EL (cell line): Measurements from ENCODE around the gene PXT1.
"Not testable (repeated sequence)": the region's sequence is repeated elsewhere in the genome, so short reads cannot be mapped to it uniquely, and the experiment has no call there.

ENCODE experiments used
- DNase-seq: peaks from one replicate; pipeline ENCODE4 v3.0.0-alpha.2; 2016

PXT1 gene

DNA sequence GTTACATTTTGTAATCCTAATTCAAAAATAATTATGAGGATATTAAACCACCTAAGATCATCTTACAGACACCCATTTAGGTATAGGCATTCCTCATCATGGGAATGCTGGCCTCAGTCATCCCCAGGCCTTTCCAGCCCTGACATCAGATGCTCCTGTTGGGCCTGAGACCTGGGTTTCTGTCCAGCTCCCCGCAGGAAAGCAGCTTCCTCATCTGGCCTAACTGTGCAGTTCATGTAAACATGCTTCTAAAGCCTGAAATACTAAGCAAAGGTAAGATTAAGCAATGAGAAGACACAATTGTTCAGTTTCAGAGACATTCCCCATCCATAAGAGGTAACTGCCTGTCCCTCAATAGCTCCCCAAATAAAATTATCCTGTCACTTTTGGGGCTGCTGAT is 74.2 kb downstream of the PXT1 start:
- DNase-seq: no peak

DNA sequence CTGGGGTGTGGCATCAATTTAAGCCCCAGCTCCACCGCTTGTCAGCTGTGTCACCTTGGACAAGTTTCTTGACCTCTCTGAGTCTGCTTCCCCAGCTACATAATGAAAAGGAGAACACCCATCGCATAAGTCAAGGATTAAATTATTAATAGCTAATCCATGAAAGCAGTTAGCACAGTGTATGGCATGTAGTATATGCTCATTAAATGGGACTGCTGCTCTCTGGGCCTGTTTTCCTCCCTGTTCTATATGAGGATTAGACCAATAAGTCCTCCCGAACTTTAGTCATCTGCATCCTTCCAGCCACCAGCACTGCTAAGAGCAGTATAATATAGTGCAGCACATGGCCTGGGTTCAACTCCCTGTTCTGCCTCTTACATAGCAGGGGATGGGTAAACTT is 74.9 kb downstream of the PXT1 start:
- DNase-seq: no peak

DNA sequence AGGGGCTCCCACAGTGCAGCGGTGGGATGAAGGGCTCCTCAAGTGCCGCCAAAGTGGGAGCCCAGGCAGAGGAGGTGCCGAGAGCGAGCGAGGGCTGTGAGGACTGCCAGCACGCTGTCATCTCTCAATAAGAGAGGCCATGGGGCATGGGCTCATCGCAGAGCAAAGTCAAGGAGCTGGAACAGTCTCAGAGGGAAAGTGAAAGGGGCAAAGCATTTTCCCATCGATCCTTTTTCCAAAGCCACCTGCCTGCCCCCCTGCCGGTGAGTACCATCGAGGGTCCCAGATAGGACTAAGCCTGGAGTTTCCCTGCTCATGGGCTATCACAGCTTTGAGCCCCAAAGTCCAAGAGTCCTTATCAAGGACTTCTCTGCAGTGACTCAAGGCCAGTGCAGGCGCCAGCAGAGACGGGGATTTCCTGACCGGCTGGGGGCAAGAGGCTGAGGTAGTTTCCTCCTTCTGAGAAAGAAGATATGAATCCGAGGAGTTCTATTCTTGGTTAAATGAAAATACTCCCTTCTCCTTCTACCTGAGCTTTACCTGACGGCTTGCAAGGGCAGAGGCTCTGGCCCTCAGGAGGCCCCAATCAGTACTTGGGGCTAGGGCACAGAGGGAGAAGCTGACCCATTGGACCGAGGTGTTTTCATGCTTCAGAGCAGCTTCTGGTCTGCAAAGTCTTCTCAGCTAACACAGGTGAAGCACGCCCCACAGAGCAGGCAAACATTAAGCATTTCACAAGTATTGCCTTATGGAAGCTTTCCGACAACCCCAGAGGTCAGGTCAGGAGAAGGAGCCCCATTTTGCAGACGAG is 77.8 kb downstream of the PXT1 start:
- peak; percentile 12 for DNase-seq

DNA sequence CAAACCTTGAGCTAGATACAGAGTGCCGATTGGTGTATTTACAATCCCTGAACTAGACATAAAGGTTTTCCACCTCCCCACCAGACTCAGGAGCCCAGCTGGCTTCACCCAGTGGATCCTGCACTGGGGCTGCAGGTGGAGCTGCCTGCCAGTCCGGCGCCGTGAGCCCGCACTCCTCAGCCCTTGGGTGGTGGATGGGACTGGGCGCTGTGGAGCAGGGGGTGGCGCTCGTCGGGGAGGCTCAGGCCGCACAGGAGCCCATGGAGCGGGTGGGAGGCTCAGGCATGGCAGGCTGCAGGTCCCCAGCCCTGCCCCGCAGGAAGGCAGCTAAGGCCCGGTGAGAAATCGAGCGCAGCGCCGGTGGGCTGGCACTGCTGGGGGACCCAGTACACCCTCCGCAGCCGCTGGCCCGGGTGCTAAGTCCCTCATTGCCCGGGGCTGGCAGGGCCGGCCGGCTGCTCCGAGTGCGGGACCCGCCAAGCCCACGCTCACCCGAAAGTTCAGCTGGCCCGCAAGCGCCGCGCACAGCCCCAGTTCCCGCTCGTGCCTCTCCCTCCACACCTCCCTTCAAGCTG is 78.5 kb downstream of the PXT1 start:
- DNase-seq: not testable (repeated sequence)

DNA sequence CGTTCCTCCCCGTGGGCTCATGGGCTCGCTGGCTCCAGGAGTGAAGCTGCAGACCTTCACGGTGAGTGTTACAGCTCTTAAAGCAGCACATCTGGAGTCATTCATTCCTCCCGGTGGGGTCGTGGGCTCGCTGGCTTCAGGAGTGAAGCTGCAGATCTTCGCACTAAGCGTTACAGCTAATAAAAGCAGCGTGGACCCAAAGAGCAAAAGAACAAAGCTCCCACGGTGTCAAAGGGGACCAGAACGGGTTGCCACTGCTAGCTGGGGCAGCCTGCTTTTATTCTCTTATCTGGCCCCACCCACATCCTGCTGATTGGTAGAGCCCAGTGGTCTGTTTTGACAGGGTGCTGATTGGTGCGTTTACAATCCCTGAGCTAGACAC is 79.3 kb downstream of the PXT1 start:
- DNase-seq: not testable (repeated sequence)

DNA sequence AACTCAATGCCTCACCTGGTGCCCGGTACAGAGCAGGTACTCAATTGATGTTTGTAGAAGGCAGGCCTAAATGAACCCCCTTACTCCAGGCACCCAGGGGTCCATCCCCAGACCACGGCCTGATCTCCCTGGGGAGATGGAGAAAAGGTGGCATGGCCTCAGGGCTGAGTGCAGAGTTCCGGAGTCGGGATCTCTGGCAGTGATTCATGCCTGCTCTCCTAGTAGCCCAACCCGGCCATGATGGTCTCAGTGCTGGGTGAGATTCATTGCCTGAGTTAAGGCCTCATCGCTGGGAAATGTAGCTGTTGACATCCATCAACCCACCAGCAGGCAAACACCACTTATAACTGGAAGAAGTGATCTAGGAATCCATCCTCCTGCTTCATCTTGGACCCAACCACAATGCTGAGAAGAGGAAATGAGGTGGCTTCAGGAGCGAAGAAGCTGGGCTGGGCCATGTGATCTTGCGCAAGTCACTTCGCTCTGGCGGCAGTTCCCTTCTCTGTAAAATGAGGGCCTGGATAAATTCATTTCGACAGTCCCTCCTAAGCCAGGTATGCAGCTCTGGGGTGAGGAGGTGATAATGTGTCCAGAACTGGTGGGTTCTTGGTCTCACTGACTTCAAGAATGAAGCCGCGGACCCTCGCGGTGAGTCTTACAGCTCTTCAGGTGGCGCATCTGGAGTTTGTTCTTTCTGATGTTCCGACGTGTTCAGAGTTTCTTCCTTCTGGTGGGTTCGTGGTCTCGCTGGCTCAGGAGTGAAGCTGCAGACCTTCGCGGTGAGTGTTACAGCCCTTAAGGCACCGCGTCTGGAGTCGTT is 79.9 kb downstream of the PXT1 start:
- no peak for DNase-seq

DNA sequence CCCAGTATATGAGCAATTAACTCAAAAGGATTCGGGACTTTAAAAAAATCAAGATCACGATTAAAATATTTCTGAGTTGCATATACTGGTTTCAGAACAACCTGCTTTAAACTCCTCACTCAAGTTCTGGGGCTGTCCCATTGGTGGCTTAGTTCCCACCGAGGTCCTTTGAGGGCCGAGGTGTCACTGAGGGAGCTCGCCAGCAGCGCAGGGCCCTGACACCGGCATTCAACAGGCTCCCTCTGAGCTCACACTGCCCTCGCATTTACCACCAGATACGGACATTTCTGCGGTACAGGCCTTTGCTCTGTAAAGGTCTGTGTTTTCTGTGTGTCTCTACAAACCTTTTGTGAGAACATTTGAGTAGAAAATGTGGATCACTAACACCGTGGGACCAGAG is 81.6 kb downstream of the PXT1 start:
- DNase-seq: no peak

DNA sequence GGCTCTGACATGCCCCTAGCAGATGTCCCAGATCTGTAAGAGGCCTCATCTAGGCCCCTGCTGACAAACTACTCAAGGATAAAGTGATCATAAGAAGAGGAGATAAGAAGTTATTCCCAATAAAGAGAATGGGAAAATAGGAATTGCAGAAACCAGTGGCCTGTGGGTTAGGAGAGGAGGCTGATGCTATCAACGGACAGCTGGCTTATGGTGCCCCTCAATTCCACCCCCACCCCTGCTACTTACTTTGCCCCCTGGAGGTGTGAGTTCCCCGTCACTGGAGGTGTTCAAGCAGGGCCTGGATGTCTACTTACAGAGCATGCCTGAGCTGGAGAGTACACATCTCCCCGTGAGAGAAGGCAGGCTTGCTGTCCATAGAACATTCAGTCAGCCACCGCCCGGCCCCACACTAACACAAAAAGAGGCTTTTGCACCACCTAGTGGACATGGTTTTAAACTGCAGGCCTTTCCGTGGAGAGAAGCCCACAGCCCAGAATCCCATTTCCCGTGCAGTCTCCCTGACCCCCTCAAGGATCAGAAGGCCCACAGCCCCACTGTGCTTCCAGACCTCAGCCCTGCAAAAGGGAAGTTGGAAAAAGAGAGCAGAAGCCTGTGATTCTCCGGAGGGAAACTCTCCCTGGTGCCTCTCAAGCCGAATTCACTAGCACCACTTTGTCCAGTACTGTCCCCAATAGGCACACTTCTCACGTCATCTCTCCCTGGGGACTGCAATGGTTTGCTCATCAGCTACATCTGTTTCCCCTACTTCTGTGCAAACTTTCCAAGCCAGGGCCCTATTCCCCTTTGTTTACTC is 82.2 kb downstream of the PXT1 start:
- DNase-seq: peak; percentile 77

DNA sequence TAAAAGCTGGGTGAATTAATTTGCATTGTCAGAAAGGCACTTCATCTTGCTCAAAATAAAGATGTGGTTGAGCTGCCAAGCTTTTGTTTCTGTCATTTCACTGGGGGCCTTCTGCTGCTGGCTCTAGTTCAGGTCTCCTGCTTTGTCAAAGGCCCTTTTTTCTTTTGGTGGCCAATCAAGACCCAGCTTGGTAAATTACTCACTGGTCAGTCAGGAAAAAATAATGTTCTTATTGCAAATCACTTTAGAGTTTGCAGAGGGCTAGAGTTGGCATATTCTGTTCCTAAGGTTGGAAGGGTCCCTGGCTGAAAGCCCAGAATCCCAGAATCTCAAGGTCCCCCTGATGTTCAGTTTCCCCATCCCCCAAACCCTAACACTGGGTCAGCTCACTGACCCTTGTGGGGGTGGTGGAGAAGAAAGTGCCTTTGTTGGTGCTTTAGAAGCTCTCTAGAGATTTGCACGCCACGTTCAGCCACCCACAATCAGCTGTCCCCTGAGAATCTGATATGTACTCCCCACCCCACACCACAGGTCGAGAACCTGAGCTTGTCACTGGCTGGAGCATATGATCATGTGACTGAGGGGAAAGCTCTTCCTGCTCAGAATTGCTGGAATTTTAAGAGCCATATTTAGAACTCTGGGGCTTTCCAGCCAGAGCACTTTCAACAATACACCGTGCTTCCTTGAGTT is 84.3 kb downstream of the PXT1 start:
- no peak for DNase-seq

DNA sequence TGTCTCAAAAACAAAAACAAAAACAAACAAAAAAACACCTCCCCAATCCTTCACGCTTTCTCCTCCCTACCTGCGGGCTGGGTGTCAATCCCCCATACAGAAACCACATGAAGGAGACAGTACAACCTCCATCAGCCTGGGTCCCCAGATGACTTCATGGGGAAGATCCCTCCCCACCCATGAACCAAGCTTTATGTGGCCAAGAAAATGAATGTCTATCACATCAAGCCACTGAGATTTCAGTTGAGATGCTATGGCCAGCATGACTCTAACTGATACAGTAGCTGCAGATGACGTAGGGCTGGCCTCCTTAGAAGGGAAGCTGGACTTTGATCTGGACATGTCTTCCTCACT is 84.8 kb downstream of the PXT1 start:
- DNase-seq: no peak

DNA sequence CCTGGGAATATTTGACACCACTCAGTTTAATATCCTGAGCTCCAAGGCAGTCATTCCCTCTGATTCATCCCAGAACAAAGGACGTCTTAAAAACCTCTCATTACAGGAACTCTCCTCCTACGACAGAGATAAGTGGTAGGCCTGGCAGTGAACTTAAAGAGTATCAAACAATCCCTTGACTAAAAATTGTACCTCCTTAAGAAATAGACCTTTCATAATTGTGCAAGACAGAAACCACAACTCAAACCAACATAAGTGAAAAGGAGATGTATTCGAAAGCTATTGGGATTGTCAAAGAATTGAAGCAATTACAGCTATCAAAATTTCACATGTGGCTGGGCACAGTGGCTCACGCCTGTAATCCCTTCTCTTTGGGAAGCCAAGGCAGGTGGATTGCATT is 86.8 kb downstream of the PXT1 start:
- DNase-seq: no peak

DNA sequence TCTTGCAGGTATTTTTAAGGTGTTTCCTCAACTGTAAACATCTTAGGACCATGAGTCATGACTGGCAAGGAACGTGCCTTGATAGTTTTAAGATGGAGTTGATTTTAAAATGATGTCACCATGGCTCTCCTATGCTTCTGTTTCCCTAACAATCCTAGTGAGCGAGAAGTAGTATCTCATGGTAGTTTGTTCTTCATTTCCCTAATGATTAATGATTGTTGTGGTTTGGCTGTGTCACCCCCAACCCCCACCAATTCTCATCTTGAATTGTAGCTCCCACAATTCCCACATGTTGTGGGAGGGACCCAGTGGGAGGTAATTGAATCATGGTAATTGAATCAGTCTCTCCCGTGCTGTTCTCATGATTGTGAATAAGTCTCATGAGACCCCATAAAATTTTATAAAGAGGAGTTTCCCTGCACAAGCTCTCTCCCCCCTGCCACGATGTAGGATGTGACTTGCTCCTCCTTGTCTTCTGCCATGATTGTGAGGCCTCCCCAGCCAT is 89.2 kb downstream of the PXT1 start:
- peak; percentile 15 for DNase-seq

DNA sequence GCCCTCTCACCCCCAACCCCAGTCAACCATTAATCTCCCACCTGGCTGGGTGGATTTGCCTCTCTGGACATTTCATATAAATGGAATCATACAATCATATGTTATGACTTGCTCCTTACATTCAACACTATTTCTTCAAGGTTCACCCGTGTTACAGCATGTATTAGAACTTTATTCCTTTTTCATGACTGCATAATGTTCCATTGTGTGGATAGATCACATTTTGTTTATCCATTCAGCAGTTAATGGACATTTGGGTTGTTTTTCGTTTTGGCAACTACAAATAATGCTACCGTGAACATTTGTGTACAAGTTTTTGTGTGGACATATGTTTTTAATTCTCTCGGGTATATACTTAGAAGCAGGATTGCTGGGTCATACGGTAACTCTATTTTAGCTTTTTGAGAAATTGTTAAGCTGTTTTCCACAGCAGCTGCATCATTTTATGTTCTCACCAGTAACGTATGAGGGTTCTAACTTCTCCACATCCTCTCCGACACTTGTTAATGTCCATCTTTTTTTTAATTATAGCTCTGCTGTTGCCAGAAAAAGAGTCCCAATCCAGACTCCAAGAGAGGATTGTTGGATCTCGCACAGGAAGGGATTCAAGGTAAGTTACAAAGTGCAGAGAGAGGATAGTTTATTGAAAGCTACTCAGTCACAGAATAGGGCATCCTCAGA is 90.0 kb downstream of the PXT1 start:
- no peak for DNase-seq

DNA sequence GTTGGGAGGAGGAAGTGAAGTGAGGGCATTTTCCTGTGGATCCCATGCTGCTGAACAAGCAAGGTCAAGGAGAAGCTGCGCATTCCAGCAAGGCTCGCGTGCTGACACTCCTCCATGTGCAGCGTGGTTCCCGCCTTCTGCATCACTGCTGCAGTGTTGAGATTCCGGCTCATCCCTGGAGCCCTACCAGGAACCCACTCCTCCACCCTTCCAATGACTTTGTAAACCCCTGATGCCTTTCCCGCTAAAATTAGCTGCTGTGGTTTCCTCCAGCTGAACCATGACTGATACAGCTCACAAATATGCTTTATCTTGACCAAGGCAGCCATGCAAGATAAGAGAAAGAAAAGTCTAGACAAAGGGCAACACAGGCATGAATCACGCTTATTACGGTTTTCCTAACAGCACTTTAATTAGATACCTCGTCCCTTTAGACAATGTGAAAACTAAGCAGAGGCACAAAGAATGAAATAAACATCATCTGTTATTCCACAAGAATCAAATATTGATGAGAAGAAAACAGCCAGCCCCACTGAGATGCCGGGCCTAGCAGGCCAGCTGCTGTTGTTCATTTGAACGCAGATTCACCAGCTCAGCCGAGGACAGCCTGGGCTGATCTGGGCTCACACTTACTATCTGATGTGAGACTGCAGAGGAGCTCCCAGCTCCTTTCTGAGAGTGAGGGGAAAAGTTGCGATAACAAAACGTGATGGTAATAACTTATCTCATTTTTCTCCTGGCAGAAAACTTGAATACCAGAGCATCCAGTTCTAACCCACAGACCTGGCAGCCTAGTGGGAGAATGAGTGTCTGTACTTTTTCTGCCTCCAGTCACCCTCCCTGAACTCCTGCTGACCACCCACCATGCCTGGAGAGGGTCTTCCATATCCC is 91.7 kb downstream of the PXT1 start:
- peak; percentile 78 for DNase-seq

DNA sequence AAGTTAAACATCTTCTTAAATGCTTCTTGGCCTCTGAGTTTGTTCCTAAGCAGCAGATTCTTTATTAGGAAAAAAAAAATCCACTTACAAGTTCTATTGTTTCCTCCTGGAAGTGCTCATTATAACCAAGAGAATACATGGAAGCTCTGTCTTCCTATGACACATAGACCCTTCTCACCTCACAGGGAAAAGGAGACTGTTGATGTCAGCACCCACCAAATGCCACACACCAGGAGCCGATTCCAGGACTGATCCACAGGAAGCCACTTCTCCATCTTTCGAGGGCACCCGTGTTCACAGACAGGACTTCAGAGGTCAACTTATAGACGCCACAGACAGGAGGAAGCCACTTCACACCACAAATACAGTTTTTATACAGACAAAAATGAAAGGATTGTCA is 92.6 kb downstream of the PXT1 start:
- no peak for DNase-seq

DNA sequence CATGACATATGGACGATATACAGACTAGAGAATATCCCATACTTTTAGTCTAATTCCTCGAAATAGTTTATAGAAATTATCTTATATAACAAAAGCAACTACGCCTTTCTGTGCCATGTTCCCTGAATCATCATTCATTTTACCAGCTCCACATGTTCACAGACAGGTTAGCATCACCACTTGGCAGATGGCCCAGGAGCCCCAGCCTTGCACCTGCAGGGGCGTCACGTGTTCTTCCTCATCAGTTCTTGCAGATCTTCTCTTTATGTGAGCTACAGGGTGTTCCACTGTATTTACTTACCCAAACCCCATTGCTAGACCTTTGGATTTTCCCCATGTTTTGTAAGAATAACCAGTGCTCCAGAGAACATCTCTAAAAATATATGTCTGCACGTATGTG is 93.4 kb downstream of the PXT1 start:
- no peak for DNase-seq

DNA sequence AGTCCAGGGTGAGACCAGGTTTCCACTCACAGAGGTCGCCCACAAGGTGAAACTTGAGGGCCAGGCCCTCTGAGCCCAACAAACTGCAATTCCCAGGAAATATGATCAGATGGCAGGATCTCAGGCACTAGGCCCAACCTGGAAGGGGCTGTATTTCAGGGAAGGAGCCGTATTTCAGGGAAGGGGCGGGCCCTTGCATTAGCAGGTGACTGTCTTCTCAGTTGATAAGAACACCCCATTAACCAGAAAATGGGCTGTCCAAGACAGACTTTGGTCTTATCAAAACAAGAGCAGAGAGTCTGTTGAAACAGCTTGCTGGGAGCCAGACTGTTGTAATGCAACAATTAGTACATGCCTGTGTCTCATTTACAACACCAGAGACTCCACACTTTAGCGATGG is 95.0 kb downstream of the PXT1 start:
- DNase-seq: no peak

DNA sequence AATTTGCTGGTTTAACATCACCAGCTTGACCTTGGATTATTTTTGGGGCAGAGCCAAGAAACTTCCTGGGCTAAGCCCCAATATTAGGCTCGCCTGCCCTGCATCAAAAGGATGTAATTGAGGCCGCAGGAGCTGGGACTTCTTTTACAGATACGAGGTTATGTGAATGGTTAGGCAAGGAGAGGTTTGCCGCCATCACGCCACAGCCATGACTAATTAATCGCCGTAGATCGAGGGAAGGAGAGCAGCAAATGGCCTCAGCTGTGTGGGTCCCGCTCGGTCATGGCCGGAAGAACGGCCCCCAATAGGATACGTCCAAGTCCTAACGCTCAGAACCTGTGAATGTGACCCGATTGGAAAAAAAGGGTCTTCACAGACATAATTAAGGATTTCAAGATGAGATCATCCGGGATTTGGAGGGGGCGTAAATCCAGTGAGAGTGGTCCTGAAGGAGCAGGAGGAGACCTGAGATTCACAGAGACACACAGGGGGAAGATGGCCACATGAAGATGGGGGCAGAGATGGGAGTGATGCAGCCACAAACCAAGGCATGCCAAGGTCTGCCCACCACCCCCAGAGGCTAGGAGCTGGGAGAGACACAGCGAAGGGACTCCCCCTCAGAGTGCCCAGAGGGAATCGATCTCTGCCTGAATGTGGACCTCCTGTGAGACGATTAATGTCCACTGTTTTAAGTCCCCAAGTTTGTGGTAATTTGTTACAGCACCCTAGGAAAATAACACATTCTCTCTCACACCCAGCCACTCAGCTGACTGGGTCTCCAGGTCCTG is 96.0 kb downstream of the PXT1 start:
- no peak for DNase-seq

DNA sequence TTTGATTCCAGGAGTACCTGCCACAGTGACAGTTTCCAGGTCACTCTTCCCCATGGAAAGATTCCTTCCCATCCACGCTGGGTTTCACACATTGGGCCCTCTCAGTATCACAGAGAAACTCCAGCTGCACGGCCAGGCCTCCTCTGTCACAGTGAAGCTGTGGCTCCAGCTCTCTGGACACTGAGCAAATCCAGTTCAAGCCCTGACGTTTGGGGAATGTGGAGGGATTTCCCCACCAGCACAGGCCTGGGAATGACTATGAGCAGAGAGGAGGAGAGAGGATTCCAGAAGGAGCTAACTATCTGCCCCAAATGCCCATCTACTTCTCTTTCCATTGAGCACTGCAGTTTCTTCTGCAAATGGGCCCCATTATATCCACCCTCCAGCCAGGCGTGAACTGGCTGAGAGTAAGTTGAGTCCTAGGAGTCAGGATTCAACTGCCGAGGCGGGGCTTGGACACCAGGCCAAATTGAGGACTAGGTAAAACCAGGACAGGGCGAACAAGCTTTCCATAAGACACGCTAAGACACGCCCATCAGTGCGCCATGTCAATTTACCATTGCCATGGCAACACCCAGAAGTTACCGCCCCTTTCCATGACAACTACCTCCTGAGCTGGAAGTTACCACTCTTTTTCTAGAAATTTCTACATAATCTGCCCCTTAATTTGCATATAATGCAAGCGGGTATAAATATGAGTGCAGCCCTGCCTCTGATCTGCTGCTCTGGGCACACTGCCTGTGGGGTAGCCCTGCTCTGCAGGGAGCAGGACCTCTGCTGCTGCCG is 96.8 kb downstream of the PXT1 start:
- no peak for DNase-seq
